AG09309 (cell line): ENCODE results near the gene KIAA0753.

Source experiments
- DNase-seq: peaks from one replicate; pipeline ENCODE4 v3.0.0-alpha.2; 2010; ENCODE audit warnings: low read depth
- H3K4me3 ChIP-seq: 2 replicates; pipeline ENCODE4 v1.5.1; 2011; ENCODE audit warnings: mild to moderate bottlenecking, low read depth, low read length, moderate library complexity; ENCODE audit not compliant: control insufficient read depth
- CTCF ChIP-seq: IDR thresholded peaks from 2 replicates; pipeline ENCODE4 v1.5.1; 2011; ENCODE audit warnings: mild to moderate bottlenecking, low read depth, low read length, inconsistent platforms; ENCODE audit not compliant: insufficient read depth, control insufficient read depth; ENCODE audit errors: missing control alignments

The KIAA0753 gene

GRCh38 chr17:6641247-6641863 is 844 bp upstream of the KIAA0753 start:
- H3K4me3 ChIP-seq: peak overlapping the region; percentile 98
- TF ChIP-seq CTCF: no peak
- no peak for DNase-seq

- DNase-seq: no peak
- H3K4me3 ChIP-seq: peak overlapping the region; percentile 98
- no peak for TF ChIP-seq CTCF
These were observed 650 bp downstream of the KIAA0753 start for GRCh38 chr17:6639586-6640535.

GRCh38 chr17:6639014-6639585 is 1.4 kb downstream of the KIAA0753 start:
- no peak for DNase-seq
- H3K4me3 ChIP-seq: peak overlapping the region; percentile 98
- TF ChIP-seq CTCF: no peak

GRCh38 chr17:6638046-6638908 is 2.2 kb downstream of the KIAA0753 start:
- TF ChIP-seq CTCF: no peak
- H3K4me3 ChIP-seq: no peak overlapping the region; the same call in none of the 2 replicates
- no peak for DNase-seq

- no peak overlapping the region for H3K4me3 ChIP-seq
- no peak for DNase-seq
- TF ChIP-seq CTCF: no peak
These were observed 3.1 kb downstream of the KIAA0753 start for GRCh38 chr17:6637458-6637840.
